ENCODE results near the gene TPM4. TPM values are rescaled to one million over a fixed set of nuclear protein-coding genes. Genes with fewer than 3 reads are reported as not detected.

The TPM4 gene
- total and polyA plus RNA-seq, 2 experiments from 2014 or later = 223 to 288 TPM

DNA sequence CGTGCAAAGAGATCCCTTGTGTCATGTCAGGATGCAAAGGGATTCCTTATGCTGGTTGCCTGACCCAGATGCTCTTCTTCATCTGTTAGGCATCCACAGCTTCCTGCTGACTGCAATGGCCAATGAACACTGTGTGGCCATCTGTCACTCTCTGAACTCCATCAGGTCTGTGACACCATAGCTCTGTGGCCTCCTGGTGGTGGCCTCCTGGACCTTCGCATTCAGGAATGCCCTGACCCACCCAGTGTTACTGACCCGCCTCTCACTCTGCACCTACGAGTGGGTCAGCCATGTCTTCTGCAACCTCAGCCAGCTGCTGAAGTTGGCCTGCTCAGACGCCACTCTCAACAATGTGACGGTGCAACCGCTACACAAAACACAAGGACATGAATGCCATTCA lies 23.9 kb upstream of the TPM4 start:
- TF ChIP-seq POLR2AphosphoS5 (IDR thresholded peaks at IDR 0.05; ENCODE audit: low read depth) = no peak
- no peak for TF ChIP-seq ZNF114 (CRISPR knock-in tag; IDR thresholded peaks at IDR 0.05)
- no peak for TF ChIP-seq CREB1 (CRISPR knock-in tag; IDR thresholded peaks at IDR 0.05; ENCODE audit: low read depth)
- no peaks in the 10 kb centered on the region for H3K9me2 ChIP-seq (ENCODE audit: insufficient read depth)
- no peaks in the 10 kb centered on the region for H3K4me1 ChIP-seq (ENCODE audit: insufficient read depth)
- DNase-seq (ENCODE audit: low spot score) (no peak), ATAC-seq (no peak)
- Mint-ChIP-seq H3K4me3 (no peak overlapping the region), H3K9me3 (peaks cover 79% of the 10 kb centered on the region), H3K36me3 (ENCODE audit: low read depth) (peaks cover 10% of the 10 kb centered on the region; the same call in 2 of the 3 replicates), H3K4me1 (no peaks in the 10 kb centered on the region), H3K27me3 (ENCODE audit: insufficient read depth, low read depth, poor library complexity) (peaks cover 4% of the 10 kb centered on the region), H3K27ac (no peak overlapping the region)
- H3K27ac ChIP-seq (ENCODE audit: low read depth) = no peak overlapping the region
- no peaks in the 10 kb centered on the region for H4K20me1 ChIP-seq (replicated peaks; ENCODE audit: insufficient read depth)
- H3K4me2 ChIP-seq = no peak overlapping the region
- no peaks in the 10 kb centered on the region for H3K79me2 ChIP-seq (replicated peaks; ENCODE audit: insufficient read depth)
- H3F3A ChIP-seq (replicated peaks; ENCODE audit: low read depth) = no peaks in the 10 kb centered on the region
- H2AFZ ChIP-seq = no peak overlapping the region
- H3K36me3 ChIP-seq (ENCODE audit: insufficient read depth) = 0 out of 2 replicates have a peak, but pooled peaks cover 3% of the 10 kb centered on the region
- no peak overlapping the region for H3K4me3 ChIP-seq
- H3K27me3 ChIP-seq (ENCODE audit: insufficient read depth) = no peaks in the 10 kb centered on the region

DNA sequence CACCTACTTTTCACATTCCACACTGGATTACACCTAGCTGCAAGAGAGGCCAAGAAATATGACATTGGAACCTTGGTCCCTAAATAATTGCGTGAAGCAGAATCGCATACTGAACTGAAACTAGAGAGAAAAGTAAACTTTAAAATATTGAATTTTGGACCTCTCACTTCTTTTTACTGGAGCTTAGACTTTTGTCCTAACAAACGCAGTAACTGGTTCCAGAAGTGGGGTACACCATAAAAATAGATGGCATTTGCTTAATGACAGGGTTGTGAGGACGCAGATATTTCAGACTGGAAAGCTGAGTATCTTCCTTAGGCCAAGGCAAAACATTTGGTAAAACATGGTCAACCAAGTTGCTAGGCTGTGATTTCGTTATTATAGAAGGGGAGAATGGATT lies 19.2 kb upstream of the TPM4 start:
- H4K20me1 ChIP-seq (replicated peaks; ENCODE audit: insufficient read depth) = no peaks in the 10 kb centered on the region
- ATAC-seq = no peak
- no peaks in the 10 kb centered on the region for H3K4me1 ChIP-seq (ENCODE audit: insufficient read depth)
- no peaks in the 10 kb centered on the region for H3K27me3 ChIP-seq (ENCODE audit: insufficient read depth)
- H3K4me3 ChIP-seq = no peak overlapping the region
- H3K27ac ChIP-seq (ENCODE audit: low read depth) = no peak overlapping the region
- TF ChIP-seq POLR2AphosphoS5 (IDR thresholded peaks at IDR 0.05; ENCODE audit: low read depth) = no peak
- TF ChIP-seq ZNF462 (CRISPR knock-in tag; IDR thresholded peaks at IDR 0.05) = no peak
- no peak for TF ChIP-seq REST (IDR thresholded peaks at IDR 0.05; ENCODE audit: unreplicated experiment)
- TF ChIP-seq EZH2 (IDR thresholded peaks at IDR 0.05; ENCODE audit: low read depth, unreplicated experiment) = no peak
- no peak for TF ChIP-seq ZNF331 (CRISPR knock-in tag; IDR thresholded peaks at IDR 0.05; ENCODE audit: low read depth)
- no peak for TF ChIP-seq CTCF (conservative IDR thresholded peaks at IDR 0.05; ENCODE audit: low read depth in 2 of 2)
- Mint-ChIP-seq H3K4me1 (no peaks in the 10 kb centered on the region), H3K9me3 (peaks cover 89% of the 10 kb centered on the region), H3K27me3 (ENCODE audit: insufficient read depth, low read depth, poor library complexity) (peaks cover 6% of the 10 kb centered on the region), H3K4me3 (no peak overlapping the region), H3K27ac (no peak overlapping the region), H3K36me3 (ENCODE audit: low read depth) (peaks cover 13% of the 10 kb centered on the region; the same call in 2 of the 3 replicates)
- no peak overlapping the region for H2AFZ ChIP-seq
- no peak overlapping the region for H3K4me2 ChIP-seq
- H3K9me2 ChIP-seq (ENCODE audit: insufficient read depth) = no peaks in the 10 kb centered on the region
- no peaks in the 10 kb centered on the region for H3F3A ChIP-seq (replicated peaks; ENCODE audit: low read depth)
- no peak for DNase-seq (ENCODE audit: low spot score)
- no peaks in the 10 kb centered on the region for H3K79me2 ChIP-seq (replicated peaks; ENCODE audit: insufficient read depth)
- H3K36me3 ChIP-seq (ENCODE audit: insufficient read depth) = 0 out of 2 replicates have a peak, but pooled peaks cover 3% of the 10 kb centered on the region
